GM13977 (cell line): ENCODE measurements around the gene SYT8.
"Not testable (repeated sequence)": the region's sequence is repeated elsewhere in the genome, so short reads cannot be mapped to it uniquely, and the experiment has no call there.

Source experiments
- DNase-seq: peaks from one replicate; pipeline ENCODE4 v3.0.0; 2012; ENCODE audit warnings: low spot score
- CTCF ChIP-seq: IDR thresholded peaks from 2 replicates; pipeline ENCODE4 v1.5.1; 2012; ENCODE audit warnings: mild to moderate bottlenecking, control low read depth; ENCODE audit not compliant: insufficient read depth; ENCODE audit errors: extremely low read depth, missing control alignments
- in situ Hi-C: fragments of 300-500 bp; cut with MboI; formaldehyde crosslinking; loops from one replicate; pipeline ENCODE4 v1.12.0; 2022; ENCODE audit warnings: low sequenced_read_pairs, low pct_unique_long_range_greater_than_20kb, mixed read lengths, inconsistent platforms; ENCODE audit not compliant: unreplicated experiment

The SYT8 gene

GRCh38 chr11:1812274-1812673 is 22.5 kb upstream of the SYT8 start:
- in situ Hi-C loops, result no loop called here
- DNase-seq, result no peak
- no peak for TF ChIP-seq CTCF

DNA sequence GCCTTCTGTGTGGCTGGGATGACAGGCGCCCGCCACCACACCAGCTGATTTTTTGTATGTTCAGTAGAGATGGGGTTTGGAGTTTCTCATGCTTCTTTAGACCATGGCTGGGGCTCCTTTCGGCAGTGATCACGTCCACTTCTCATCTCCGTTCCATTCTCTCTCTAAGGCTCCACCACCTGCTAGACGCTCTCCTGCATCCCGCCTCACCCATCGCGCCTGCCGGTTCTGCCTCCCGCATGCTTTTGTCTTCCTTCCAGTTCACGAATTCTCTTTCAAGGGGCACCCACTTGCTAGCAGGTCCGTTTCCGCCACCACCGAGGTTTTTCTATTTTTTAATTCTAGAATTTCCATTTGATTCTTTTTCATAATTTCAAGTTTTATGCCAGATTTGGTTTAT is 22.0 kb upstream of the SYT8 start:
- DNase-seq, result no peak
- in situ Hi-C loops, result no loop called here
- no peak for TF ChIP-seq CTCF

DNA sequence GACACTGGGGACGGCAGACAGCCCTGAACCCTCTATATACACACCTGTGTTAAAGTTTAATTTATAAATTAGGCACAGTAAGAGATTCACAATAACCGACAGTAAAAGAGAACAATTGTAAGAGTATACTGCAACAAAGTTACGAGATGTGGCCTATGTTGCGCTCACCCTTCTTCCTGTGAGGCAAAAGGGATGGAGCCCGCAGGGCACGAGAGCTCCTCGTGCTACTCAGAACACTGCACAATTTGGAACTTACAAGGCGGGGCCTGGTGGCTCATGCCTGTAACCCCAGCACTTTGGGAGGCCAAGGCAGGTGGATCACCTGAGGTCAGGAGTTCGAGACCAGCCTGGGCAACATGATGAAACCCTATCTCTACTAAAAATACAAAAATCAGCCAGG is 21.4 kb upstream of the SYT8 start:
- in situ Hi-C loops, DNase-seq: not testable (repeated sequence)

GRCh38 chr11:1814691-1815090 is 20.1 kb upstream of the SYT8 start:
- DNase-seq, result no peak
- TF ChIP-seq CTCF, result no peak
- in situ Hi-C loops, result no loop called here

DNA sequence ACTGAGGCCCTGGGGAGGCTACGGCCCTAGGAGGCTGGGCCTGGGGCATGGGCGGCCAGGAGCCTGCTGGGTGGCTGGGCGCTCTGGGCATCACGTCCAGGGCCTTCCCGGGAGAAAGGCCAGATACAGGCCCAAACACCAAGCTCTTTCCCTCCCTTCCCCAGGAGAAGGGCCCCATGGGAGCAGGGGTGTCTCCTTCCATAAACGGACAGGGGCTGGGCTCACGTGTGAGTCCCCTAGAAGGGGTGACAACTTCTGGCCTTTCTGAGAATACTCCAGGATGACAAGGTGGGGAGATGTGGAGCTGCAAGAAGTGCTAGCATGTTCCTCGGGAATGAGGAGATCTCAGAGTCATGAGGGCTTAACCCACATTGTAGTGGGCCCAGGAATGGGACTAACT is 19.5 kb upstream of the SYT8 start:
- DNase-seq, result no peak
- TF ChIP-seq CTCF, result no peak
- in situ Hi-C loops, result no loop called here

- in situ Hi-C loops, result no loop called here
- TF ChIP-seq CTCF, result no peak
Observed at GRCh38 chr11:1815751-1816150, 19.0 kb upstream of the SYT8 start.

GRCh38 chr11:1817000-1817399 is 17.8 kb upstream of the SYT8 start:
- TF ChIP-seq CTCF, result no peak
- no peak for DNase-seq
- in situ Hi-C loops, result no loop called here

More at GRCh38 chr11:1815751-1816150, 19.0 kb upstream of the SYT8 start:
- no peak for DNase-seq

- TF ChIP-seq CTCF, result no peak
- DNase-seq, result no peak
- in situ Hi-C loops, result no loop called here
Observed at GRCh38 chr11:1817511-1817910, 17.3 kb upstream of the SYT8 start.
